ENCODE data around the gene IL4.
A peak's percentile ranks its signal among the peaks of the same experiment; 100 is the strongest.
"Not testable (repeated sequence)": the region's sequence is repeated elsewhere in the genome, so short reads cannot be mapped to it uniquely, and the experiment has no call there.

Gene IL4

DNA sequence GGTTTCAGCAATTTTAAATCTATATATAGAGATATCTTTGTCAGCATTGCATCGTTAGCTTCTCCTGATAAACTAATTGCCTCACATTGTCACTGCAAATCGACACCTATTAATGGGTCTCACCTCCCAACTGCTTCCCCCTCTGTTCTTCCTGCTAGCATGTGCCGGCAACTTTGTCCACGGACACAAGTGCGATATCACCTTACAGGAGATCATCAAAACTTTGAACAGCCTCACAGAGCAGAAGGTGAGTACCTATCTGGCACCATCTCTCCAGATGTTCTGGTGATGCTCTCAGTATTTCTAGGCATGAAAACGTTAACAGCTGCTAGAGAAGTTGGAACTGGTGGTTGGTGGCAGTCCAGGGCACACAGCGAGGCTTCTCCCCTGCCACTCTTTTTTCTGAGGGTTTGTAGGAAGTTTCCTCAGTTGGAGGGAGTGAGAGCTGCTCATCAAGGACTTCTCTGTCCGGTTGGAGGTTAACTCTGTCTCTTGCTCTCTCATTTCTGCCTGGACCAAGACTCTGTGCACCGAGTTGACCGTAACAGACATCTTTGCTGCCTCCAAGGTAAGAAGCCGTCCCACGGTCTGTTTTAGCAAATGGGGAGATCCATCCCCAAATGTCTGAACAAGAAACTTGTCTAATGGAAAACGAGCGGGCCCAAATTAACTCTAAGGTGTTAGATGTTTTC lies at the start of gene IL4:
Gene IL4, plus strand, starts transcription at position 51 of the 692 bp plus-strand sequence. Its CDS starts 62 bp downstream, at position 113.
- Mint-ChIP-seq H3K9me3 (peaks cover 3% of the 10 kb centered on the region), H3K4me1 (peaks cover 7% of the 10 kb centered on the region), H3K36me3 (no peaks in the 10 kb centered on the region), H3K27me3 (no peaks in the 10 kb centered on the region), H3K4me3 (no peak within 1 kb of the TSS), H3K27ac (peak within 1 kb of the TSS; percentile 37)
- no peak for ATAC-seq

DNA sequence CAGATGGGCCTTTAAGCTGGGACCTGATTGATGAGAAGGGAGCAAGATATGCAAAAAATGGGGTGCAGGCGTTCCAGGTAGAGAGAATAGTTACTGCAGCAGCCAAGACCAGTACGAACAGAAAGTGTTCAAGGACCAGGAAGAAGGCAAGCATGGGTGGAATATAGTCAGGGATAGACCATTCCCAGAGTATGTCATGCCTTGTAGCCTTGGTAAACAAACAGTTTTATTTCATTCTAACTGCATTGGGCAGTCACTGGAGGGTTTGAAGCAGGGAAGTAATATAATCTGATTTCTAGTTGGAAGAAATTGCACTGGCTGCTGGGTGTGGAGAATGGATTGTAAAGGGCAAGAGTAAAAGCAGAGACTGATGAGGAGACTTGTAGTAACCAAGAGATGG lies 46.3 kb upstream of the IL4 start:
- peaks cover 63% of the 10 kb centered on the region for H3K36me3 Mint-ChIP-seq
- no peak for ATAC-seq
- H3K4me1 Mint-ChIP-seq, result peaks cover 13% of the 10 kb centered on the region
- H3K4me3 Mint-ChIP-seq, result no peak overlapping the region
- no peaks in the 10 kb centered on the region for H3K9me3 Mint-ChIP-seq
- H3K27me3 Mint-ChIP-seq, result no peaks in the 10 kb centered on the region
- H3K27ac Mint-ChIP-seq, result no peak overlapping the region

DNA sequence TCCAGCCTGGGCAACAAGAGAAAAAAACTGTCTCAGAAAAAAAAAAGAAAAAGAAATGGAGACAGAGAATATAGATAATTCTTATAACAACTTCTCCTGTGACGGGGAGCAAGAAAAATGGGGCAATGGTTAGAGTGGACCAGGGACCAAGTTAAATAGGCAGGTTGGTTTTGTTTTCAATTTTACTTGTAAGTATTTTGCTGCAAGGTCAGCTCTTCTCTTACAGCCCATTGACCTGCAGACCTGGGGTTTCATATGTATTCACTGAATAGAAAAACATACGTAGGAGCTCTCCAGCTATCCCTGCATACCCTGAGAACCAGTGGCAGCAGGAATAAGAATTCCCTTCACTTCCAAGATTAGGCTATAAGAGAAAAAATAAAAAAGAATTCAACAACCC lies 45.0 kb upstream of the IL4 start:
- Mint-ChIP-seq H3K4me3 (no peak overlapping the region), H3K27me3 (no peaks in the 10 kb centered on the region), H3K27ac (no peak overlapping the region), H3K4me1 (no peaks in the 10 kb centered on the region), H3K9me3 (no peaks in the 10 kb centered on the region), H3K36me3 (peaks cover 61% of the 10 kb centered on the region)
- ATAC-seq, result no peak

DNA sequence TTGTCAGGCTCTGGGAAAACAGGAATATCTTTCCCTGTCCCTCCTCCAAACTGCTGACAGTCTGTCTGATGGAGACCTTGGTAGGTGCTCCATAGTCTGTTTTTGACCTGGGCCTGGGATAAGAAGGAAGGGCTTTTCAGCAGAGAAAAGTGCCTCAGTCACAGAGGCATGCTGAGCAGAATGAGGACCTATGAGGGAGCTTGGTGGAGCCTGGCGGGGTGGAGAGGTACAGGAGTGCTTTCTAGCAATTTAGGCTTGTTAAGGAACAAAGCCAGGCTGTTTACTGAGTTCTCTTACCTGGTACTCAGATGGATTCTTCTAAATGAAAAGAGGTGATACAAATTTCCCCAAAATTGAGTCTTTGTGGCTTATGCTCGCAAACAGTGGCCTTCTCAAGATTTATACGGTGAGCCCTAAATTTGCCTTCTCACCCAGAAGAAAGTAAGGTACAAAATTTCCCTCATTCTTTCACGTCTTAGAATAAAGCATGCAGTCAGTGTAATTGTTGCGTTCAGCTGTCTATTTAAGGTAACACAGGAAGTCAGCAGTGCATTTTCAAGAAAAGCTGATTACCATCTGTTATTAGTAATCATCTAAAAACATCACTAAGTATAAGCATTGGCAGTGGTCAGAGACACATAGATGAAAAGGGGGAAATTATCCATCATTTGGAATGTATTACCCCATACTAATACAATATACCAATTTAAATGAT lies 44.4 kb upstream of the IL4 start:
- no peaks in the 10 kb centered on the region for H3K4me1 Mint-ChIP-seq
- H3K27ac Mint-ChIP-seq, result no peak overlapping the region
- H3K27me3 Mint-ChIP-seq, result no peaks in the 10 kb centered on the region
- no peak overlapping the region for H3K4me3 Mint-ChIP-seq
- ATAC-seq, result no peak
- H3K36me3 Mint-ChIP-seq, result peaks cover 67% of the 10 kb centered on the region
- no peaks in the 10 kb centered on the region for H3K9me3 Mint-ChIP-seq

DNA sequence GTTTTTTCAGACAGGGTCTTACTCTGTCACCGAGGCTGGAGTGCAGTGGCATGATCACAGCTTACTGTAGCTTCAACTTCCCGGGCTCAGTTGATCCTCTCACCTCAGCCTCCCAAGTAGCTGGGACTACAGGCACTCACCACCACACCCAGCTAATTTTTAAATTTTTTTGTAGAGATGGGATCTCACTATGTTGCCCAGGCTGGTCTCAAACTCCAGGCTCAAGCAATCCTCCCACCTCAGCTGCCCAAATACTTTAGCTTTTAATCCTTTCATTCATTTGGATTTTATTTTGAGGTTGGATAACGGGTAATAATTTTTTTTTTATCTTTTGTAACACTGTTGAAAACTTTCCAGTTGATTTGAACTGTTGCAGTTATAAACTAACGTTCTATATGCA lies 40.2 kb upstream of the IL4 start:
- ATAC-seq, H3K27me3 Mint-ChIP-seq: not testable (repeated sequence)

DNA sequence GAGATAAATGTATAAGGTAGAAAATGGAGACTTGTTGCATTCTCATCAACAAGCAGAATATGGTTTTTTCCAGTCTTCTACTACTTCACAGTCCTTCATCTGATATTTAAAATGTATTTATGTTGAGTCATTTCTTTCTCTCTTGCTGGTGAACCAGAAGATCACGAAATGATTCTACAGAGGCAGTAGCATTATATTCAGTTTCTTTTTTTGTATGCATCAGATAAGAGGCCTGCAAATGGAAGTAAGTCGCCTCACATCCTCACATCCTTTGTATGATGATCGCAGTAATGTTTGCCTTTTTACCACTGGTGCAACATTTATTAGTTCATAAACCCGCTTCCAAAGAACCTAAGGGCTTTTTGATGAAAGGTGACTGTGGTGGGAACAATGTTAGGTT lies 37.9 kb upstream of the IL4 start:
- Mint-ChIP-seq H3K9me3 (no peaks in the 10 kb centered on the region), H3K36me3 (peaks cover 68% of the 10 kb centered on the region), H3K27ac (peak overlapping the region; percentile 48), H3K4me1 (no peaks in the 10 kb centered on the region), H3K27me3 (no peaks in the 10 kb centered on the region), H3K4me3 (no peak overlapping the region)
- peak; percentile 56 for ATAC-seq

More for the DNA sequence above, 40.2 kb upstream of the IL4 start:
- not testable (repeated sequence) for H3K27ac Mint-ChIP-seq, H3K4me3 Mint-ChIP-seq, H3K9me3 Mint-ChIP-seq, H3K4me1 Mint-ChIP-seq
- peaks cover 73% of the 10 kb centered on the region for H3K36me3 Mint-ChIP-seq

DNA sequence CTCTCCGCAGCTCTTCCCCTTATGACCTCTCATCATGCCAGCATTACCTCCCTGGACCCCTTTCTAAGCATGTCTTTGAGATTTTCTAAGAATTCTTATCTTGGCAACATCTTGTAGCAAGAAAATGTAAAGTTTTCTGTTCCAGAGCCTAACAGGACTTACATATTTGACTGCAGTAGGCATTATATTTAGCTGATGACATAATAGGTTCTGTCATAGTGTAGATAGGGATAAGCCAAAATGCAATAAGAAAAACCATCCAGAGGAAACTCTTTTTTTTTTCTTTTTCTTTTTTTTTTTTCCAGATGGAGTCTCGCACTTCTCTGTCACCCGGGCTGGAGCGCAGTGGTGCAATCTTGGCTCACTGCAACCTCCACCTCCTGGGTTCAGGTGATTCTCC lies 36.5 kb upstream of the IL4 start:
- H3K27ac Mint-ChIP-seq, result no peak overlapping the region
- H3K4me1 Mint-ChIP-seq, result no peaks in the 10 kb centered on the region
- H3K4me3 Mint-ChIP-seq, result no peak overlapping the region
- peaks cover 60% of the 10 kb centered on the region for H3K36me3 Mint-ChIP-seq
- no peaks in the 10 kb centered on the region for H3K27me3 Mint-ChIP-seq
- H3K9me3 Mint-ChIP-seq, result no peaks in the 10 kb centered on the region
- ATAC-seq, result no peak

DNA sequence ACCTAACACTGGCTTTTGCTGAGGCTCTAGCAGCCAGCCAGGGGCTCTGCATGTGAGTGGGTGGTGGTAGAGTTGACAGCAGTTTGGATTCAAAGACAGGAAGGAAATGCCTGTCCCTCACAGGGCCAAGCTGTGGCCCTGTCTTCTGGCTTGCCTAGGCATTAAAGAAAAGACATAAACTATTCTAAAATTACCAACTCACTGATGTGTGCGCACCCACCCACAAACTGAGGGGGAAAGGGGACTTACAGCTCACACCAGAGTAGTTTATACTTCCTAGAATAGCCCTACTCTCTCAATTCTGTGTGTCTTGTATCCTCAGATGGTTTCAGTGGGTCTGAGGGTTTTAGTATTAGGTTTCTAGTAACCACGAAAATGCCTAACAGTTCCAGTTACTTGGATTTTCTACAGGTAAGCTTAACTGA lies 34.1 kb upstream of the IL4 start:
- Mint-ChIP-seq H3K36me3 (peaks cover 59% of the 10 kb centered on the region), H3K27me3 (no peaks in the 10 kb centered on the region), H3K9me3 (no peaks in the 10 kb centered on the region), H3K4me3 (no peak overlapping the region), H3K4me1 (no peaks in the 10 kb centered on the region), H3K27ac (no peak overlapping the region)
- ATAC-seq, result peak; percentile 82

DNA sequence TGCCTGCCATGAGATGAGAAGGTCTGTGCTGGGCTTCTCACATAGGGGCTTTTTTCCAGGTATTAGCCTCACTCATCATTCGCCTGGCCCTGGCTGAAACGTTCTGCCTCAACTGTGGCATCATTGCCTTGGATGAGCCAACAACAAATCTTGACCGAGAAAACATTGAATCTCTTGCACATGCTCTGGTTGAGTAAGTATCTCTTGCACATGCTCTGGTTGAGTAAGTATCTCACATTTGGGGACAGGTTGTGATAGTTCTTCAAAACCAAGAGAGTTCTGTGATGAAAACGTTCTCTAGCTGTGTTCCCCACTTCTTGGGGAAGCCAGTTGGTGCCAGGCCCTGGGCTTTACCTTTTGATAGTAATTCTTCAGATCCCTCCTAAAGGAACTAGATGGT lies 33.2 kb upstream of the IL4 start:
- ATAC-seq, result peak; percentile 10
- H3K4me1 Mint-ChIP-seq, result no peaks in the 10 kb centered on the region
- no peaks in the 10 kb centered on the region for H3K27me3 Mint-ChIP-seq
- peaks cover 62% of the 10 kb centered on the region for H3K36me3 Mint-ChIP-seq
- no peak overlapping the region for H3K27ac Mint-ChIP-seq
- H3K9me3 Mint-ChIP-seq, result no peaks in the 10 kb centered on the region
- no peak overlapping the region for H3K4me3 Mint-ChIP-seq

DNA sequence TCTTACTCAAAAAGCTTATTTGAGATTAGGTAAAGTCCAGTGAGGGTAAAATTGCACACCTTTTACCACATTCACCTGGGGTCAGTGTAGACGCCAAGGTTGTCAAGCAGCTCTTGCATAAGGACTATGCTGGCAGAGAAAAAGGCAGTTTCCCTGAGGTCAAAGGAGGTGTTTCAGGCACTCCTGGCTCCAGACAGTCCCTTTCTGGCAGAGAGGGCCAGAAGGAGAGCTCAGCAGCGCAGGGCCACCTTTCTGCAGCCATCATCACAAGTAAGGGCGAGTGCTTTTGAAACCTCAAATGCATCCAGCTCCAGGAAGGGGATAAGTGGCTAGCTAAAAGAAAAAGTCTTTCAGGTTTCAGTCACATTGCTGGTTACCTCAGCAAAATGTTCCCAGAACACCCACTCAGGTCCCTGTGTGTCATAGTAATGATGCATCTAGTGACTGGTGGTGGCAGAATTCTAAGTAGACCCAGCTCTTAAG lies 32.5 kb upstream of the IL4 start:
- no peak overlapping the region for H3K4me3 Mint-ChIP-seq
- H3K9me3 Mint-ChIP-seq, result no peaks in the 10 kb centered on the region
- ATAC-seq, result peak; percentile 77

DNA sequence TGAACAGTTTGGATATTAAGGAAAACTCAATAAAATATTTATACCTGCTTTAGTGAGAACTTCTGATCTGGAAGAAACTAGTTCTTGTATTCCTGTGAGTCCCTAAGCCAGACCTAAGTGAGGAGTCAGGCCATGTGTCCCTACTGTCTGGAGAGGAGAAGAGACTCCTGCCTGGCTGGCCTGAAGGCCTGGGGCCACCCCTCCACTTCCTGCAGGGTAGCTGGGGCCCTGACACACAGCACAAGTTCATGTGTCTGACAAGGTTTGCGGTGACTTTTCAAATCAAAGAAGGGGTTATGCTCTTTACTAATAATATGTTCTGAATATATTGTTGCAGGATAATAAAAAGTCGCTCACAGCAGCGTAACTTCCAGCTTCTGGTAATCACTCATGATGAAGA lies 31.9 kb upstream of the IL4 start:
- no peak for ATAC-seq
- Mint-ChIP-seq H3K36me3 (peaks cover 54% of the 10 kb centered on the region), H3K27ac (peak overlapping the region; percentile 64), H3K4me3 (no peak overlapping the region), H3K27me3 (no peaks in the 10 kb centered on the region), H3K4me1 (no peaks in the 10 kb centered on the region), H3K9me3 (no peaks in the 10 kb centered on the region)

More for the DNA sequence above, 32.5 kb upstream of the IL4 start:
- Mint-ChIP-seq H3K36me3 (peaks cover 57% of the 10 kb centered on the region), H3K4me1 (no peaks in the 10 kb centered on the region), H3K27me3 (no peaks in the 10 kb centered on the region), H3K27ac (peak overlapping the region; percentile 64)

DNA sequence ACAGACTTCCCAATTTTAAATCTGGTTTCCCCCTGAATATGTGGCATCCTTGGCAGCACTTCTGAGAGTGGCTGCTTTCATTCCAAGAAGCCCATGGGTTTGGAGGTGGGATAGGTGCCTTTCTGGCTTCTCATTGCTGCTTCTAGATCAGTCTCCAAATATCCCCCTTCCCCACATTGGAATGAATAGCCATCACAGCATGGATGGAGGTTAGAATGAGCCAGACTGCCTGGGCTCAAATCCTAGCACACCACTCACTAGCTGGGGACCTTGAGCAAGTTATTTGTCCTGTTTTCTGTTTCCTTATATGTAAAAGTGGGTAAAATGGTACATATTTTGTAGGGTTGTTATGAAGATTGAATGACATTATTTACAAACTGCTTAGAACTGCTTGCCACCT lies 29.6 kb upstream of the IL4 start:
- H3K9me3 Mint-ChIP-seq, result peaks cover 10% of the 10 kb centered on the region
- no peak overlapping the region for H3K27ac Mint-ChIP-seq
- H3K27me3 Mint-ChIP-seq, result no peaks in the 10 kb centered on the region
- H3K4me1 Mint-ChIP-seq, result no peaks in the 10 kb centered on the region
- H3K4me3 Mint-ChIP-seq, result no peak overlapping the region
- ATAC-seq, result no peak
- peaks cover 41% of the 10 kb centered on the region for H3K36me3 Mint-ChIP-seq

DNA sequence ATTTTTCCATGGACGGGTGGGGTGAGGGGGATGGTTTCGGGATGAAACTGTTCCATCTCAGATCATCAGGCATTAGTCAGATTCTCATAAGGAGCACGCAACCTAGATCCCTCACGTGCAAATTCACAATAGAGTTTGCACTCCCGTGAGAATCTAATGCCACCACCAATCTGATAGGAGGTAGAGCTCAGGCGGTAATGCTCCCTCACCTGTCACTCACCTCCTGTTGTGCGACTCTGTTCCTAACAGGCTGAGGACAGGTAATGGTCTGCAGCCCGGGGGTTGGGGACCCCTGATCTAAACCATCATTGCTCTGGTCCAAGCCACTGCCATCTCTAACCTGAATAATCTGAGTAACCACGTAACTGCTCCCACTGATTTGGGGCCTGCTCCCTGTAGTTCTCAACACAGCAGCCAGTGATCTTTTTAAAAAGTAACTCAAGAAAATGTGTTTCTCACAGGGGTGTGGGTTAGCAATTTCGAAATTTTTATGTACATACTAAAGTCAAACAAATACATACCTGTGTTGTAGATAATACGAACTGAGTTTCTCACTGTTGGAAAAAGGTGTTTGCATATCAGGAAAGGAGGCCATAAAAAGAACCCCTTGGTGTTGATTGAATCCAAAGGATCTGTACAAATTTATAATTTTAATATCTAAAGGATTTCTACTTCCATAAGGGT lies 27.1 kb upstream of the IL4 start:
- ATAC-seq, result no peak
- Mint-ChIP-seq H3K27me3 (no peaks in the 10 kb centered on the region), H3K36me3 (peaks cover 41% of the 10 kb centered on the region), H3K27ac (no peak overlapping the region), H3K9me3 (peaks cover 14% of the 10 kb centered on the region), H3K4me3 (no peak overlapping the region), H3K4me1 (no peaks in the 10 kb centered on the region)

DNA sequence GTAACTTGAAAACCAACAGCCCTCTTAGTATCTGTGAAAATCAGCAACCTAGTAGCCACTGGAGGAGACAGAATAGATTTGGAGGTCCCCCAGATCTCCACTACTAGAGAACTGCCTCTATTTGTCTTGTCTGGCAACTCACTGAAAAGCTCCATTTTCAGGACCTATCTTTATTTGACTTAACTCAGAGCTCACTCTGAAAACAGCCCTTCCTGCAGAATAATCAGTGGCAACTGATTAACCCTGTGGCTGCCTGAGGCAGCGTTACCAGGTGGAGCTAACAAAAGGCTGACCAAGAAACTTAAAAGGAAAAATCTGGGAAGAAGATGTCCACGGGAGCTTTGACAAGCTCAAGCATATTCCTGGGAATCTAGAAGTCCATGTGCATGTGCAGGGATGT lies 26.3 kb upstream of the IL4 start:
- Mint-ChIP-seq H3K9me3 (peaks cover 16% of the 10 kb centered on the region), H3K27me3 (no peaks in the 10 kb centered on the region), H3K4me3 (no peak overlapping the region), H3K27ac (no peak overlapping the region), H3K36me3 (peaks cover 33% of the 10 kb centered on the region), H3K4me1 (no peaks in the 10 kb centered on the region)
- no peak for ATAC-seq

DNA sequence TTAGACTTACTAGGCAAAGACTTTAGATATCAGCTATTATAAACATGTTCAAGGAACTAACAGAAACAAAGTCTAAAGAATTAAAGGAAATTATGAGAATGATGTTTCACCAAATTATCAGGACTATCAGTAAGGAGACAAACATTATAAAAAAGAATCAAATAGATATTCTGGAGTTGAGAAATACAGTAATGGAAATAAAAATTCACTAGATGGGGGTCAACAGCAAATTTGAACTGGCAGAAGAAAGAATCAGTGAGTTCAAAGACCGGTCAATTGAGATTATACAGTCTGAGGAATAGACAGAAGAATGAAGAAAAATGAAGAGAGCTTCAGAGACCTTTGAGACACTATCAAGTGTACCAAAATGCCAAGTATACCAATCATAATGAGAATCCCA lies 25.4 kb upstream of the IL4 start:
- Mint-ChIP-seq H3K4me3 (no peak overlapping the region), H3K36me3 (peaks cover 24% of the 10 kb centered on the region), H3K27me3 (no peaks in the 10 kb centered on the region), H3K9me3 (peaks cover 16% of the 10 kb centered on the region), H3K4me1 (no peaks in the 10 kb centered on the region), H3K27ac (no peak overlapping the region)
- no peak for ATAC-seq

All from stimulated activated memory B cell treated with anti-CD40 and anti-IgM and Interleukin-4, amounts not matched to agents 10 μg/mL and 1 μg/mL and 100 μg/mL, for 72 hours (primary cell).